Measurements from ENCODE around the gene GNB4. TPM values are rescaled to one million over a fixed set of nuclear protein-coding genes. Genes with fewer than 3 reads are reported as not detected.

The GNB4 gene
- 23.5 and 38.5 TPM in 2 replicates for total RNA-seq

DNA sequence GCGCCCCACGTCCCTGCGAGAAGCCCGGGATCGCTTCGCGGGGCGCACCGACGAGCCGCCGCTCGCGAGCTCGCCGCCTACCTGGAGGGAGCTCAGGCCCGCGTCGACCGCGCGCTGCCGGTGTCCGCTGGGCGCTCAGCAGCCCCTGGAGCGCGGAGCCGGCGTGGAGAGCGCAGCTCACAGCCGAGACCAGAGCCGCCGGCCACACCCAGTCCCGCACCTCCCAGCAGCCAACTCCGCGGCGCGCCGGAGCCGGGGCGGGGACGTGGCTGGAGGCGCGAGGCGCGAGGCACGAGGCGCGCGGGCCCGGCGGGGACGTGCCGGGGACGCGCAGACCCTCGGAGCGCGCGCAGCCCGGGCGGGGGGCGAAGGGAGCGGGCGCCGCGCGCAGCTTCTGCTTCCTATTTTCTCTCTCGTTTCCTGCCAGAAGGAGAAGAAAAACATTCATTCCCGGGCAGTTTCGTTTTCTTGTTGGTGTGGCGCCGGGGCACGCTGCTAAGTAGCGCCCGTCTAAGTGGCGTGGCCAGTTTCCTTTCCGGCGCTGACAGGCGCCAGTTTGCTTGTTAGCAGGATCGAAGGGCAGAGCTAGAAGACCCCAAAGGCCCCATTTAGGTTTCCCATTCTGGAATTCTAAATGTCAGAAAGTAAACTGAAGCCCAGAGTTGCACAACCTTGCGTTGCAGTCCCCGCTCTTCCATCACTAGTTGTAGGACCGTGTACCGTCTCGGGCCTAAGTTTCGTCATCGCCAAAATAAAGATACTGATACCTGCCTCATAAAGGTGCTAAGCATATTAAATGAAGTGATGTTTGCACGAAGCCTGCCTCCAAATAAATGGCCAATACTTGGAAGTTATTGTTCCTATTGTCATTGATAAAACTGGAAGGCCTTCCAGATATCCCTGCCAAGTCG, at the start of gene GNB4:
Gene GNB4 (minus strand): TSS at position 206 of the 911 bp plus-strand sequence. CDS start 25,270 bp downstream, outside the sequence.

DNA sequence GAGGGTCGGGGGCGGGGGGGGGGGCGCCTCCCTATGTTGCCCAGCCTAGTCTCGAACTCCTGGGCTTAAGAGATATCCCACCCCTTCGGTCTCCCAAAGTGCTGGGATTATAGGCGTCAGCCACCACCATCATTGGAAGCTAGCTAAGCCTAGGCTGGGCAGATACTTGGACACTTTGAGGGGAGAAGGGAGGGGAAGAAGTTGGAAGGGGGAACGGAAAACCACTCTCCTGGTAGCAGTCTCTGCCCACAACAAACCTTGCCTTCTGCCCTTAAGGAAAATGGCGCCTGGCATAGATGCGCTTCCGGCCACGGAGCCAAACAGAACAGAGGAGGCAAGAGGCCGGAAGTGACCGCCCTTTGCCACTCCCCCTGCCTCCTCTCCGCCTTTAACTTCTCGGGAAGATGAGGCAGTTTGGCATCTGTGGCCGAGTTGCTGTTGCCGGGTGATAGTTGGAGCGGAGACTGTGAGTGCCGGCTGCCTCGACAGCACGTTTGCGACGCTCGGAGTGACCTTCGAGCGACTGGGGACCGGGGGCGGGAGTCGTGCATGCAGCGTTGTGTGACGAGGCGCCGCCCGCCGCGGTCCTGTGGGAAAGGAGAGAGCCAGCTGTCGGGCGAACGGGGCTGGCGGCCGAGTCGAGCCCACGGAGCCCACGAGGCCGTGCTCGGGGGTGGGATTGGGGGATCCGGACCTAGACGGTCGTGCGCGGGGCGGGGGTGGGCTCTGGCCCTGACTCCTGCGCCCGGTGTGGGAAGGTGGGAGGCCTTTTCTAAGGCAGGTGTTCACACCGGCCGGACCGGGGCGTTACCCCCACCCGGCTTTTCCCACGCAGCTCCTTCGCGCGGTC, 103.7 kb downstream of the GNB4 start, which contains the start of gene MFN1:
Gene MFN1 (plus strand): TSS at position 365 of the 850 bp plus-strand sequence. CDS start 1,143 bp downstream, outside the sequence.

Other genes starting within 250 kb of the GNB4 start
- gene KCNMB3, start 200.4 kb downstream of the GNB4 start, total RNA-seq = 0.65 and 1.5 TPM in 2 replicates
- 31.9 and 33.2 TPM in 2 replicates for gene ZNF639, start 128.4 kb downstream of the GNB4 start, total RNA-seq
- gene MFN1, start 103.8 kb downstream of the GNB4 start, total RNA-seq = 18.9 and 21.2 TPM in 2 replicates
- 25.4 and 59.0 TPM in 2 replicates for gene ACTL6A, start 111.5 kb upstream of the GNB4 start, total RNA-seq
- gene MRPL47, start 153.2 kb upstream of the GNB4 start, total RNA-seq = 22.2 and 34.7 TPM in 2 replicates
- gene NDUFB5, start 153.3 kb upstream of the GNB4 start, total RNA-seq = 48.0 and 54.3 TPM in 2 replicates
- 6.5 and 13.0 TPM in 2 replicates for gene USP13, start 201.6 kb upstream of the GNB4 start, total RNA-seq

All from mesangial cell (primary cell).